Activated naive CD4-positive, alpha-beta T cell treated with anti-CD3 and anti-CD28 coated beads, Interleukin-2, amount 10 ng/mL, durations not matched to agents 7 days and 5 days (primary cell): Measurements from ENCODE around the gene TRAF3IP1.
"Not testable (repeated sequence)": the region's sequence is repeated elsewhere in the genome, so short reads cannot be mapped to it uniquely, and the experiment has no call there.

Experiments used
- CTCF ChIA-PET: fragments of 350-600 bp; sonication (Branson Sonifier 250); formaldehyde crosslinking; loops from one replicate; lab custom pipeline; 2021; ENCODE audit warnings: antibody characterized with exemption; lab: Charles Lee
- DNase-seq: peaks from one replicate; pipeline ENCODE4 v3.0.0-alpha.2; 2020
- H3K27ac Mint-ChIP-seq: one replicate; pipeline ENCODE4 v1.8.0; 2021; ENCODE audit warnings: mild to moderate bottlenecking, moderate library complexity, mixed read lengths
- H3K27me3 Mint-ChIP-seq: one replicate; pipeline ENCODE4 v1.8.0; 2021; ENCODE audit warnings: mild to moderate bottlenecking, mixed read lengths
- H3K36me3 Mint-ChIP-seq: one replicate; pipeline ENCODE4 v1.8.0; 2021; ENCODE audit warnings: mixed read lengths
- H3K4me1 Mint-ChIP-seq: one replicate; pipeline ENCODE4 v1.8.0; 2021; ENCODE audit warnings: mixed read lengths
- H3K4me3 Mint-ChIP-seq: one replicate; pipeline ENCODE4 v1.8.0; 2021; ENCODE audit warnings: mild to moderate bottlenecking, moderate library complexity, mixed read lengths
- H3K9me3 Mint-ChIP-seq: one replicate; pipeline ENCODE4 v1.8.0; 2021; ENCODE audit warnings: mixed read lengths

TRAF3IP1 gene

DNA sequence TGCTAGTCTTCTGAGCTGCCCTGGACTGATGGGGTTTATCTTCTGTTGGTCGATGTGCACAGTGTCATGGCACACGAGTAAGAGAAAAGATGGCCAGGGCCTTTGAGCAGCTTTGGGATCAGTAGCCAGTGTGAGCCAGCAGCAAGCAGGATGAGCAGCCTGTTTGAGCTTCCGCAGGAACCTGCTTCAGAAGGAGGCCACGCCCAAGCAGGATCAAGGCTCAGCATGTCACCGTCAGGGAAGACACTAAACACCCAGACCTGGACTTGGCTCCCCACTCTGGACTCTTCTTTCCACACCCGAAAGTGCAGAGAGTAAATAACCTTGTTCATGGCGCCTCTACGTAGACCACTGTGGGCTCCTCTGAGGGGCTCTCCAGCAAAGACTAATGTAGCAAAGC is 81.2 kb downstream of the TRAF3IP1 start:
- CTCF ChIA-PET: no interaction called here
- Mint-ChIP-seq H3K27me3 (no peaks in the 10 kb centered on the region), H3K9me3 (no peaks in the 10 kb centered on the region), H3K27ac (no peak overlapping the region), H3K36me3 (no peaks in the 10 kb centered on the region), H3K4me3 (no peak overlapping the region), H3K4me1 (peaks cover 7% of the 10 kb centered on the region)
- no peak for DNase-seq

DNA sequence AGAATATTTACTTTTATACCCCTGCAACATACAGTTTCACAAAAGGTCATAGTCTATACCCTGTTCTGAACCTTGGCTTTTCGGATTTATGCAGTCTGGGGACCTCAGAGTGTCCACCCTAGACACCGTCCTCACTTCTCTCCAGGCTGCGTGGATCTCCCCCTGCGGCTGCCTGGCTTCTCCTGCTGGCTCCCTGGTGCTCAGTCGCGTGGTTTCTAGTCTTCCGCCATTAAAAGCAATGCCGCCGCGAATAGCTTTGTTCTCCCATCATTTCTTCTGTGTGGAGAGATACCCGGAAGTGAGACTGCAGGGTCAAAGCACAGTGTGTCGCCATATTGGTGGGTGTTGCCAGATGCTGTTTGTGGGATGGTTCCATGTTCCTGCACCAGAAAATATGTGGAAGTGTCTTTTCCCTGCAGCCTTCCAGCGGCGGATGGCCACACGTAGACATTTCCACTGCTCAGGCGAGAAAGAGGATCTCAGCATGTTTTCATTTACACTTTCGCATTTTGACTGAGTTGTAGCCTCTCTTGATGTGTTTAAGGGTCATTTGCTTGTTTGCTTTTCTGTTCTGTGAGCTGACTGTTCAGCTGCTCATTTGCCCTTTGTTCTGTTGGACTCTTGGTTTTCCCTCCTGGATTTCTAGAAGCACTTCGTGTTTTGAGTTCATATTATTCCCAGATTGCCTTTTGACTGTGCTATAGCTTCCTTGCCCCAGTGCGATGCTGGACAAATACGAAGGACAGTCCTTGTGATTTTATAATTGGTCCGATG is 83.5 kb downstream of the TRAF3IP1 start:
- H3K4me1 Mint-ChIP-seq: peaks cover 7% of the 10 kb centered on the region
- H3K27me3 Mint-ChIP-seq: no peaks in the 10 kb centered on the region
- no peaks in the 10 kb centered on the region for H3K9me3 Mint-ChIP-seq
- H3K4me3 Mint-ChIP-seq: no peak overlapping the region
- H3K27ac Mint-ChIP-seq: no peak overlapping the region
- DNase-seq: no peak
- CTCF ChIA-PET: no interaction called here
- no peaks in the 10 kb centered on the region for H3K36me3 Mint-ChIP-seq

DNA sequence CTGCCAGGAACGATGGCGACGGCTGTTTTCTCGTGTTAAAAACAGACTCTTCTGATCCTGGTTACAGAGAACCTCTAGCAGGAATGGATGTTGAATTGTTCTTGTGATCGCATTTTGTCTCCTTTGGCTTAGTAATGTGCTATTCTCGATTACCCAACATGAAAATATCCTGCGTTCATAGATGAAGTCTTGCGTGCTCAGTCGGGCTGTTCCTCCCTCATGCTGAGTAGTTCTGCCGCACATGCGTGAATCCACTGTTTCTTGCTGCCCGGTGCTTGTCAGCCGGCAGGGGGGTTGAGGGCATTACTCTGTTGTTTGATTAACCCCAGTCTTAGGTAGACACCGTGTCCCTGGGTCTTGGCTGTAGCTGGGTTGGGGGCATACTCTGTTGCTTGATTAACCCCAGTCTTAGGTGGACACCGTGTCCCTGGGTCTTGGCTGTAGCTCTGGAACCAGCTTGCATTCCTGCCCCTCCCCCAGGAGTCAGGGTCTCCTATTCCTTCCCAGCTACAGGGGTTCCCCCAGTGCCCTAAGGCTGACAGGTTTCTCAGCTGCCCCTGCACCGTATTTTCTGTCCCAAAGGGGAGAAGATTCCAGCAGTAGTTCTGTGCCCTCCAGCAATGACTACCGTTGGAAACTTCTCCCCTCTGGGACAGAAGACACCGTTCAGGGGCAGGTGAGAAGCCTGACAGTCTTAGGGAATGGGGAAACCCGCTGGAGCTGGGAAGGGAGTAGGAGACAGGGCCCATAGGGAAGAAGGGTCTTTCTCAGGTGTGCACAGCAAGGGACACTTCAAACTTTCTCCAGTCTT is 84.3 kb downstream of the TRAF3IP1 start:
- Mint-ChIP-seq H3K36me3 (no peaks in the 10 kb centered on the region), H3K27me3 (no peaks in the 10 kb centered on the region), H3K4me3 (no peak overlapping the region), H3K27ac (no peak overlapping the region), H3K4me1 (peaks cover 7% of the 10 kb centered on the region), H3K9me3 (no peaks in the 10 kb centered on the region)
- no peak for DNase-seq
- CTCF ChIA-PET: no interaction called here

DNA sequence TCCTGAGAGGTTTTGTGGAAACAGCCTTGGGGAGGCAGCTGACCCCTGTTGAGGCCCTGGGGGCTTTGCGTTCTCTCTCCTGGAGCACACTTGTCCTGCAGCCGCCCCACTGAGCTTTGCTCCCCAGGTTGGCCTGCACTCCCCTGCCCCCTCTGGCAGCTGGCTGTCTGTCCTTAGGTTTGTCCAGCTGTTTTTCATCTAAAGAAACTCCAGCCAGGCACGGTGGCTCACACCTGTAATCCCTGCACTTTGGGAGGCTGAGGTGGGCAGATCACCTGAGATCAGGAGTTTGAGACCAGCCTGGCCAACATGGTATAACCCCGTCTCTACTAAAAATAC is 84.9 kb downstream of the TRAF3IP1 start:
- H3K4me1 Mint-ChIP-seq, CTCF ChIA-PET, H3K27me3 Mint-ChIP-seq, DNase-seq, H3K9me3 Mint-ChIP-seq, H3K4me3 Mint-ChIP-seq, H3K27ac Mint-ChIP-seq, H3K36me3 Mint-ChIP-seq: not testable (repeated sequence)

DNA sequence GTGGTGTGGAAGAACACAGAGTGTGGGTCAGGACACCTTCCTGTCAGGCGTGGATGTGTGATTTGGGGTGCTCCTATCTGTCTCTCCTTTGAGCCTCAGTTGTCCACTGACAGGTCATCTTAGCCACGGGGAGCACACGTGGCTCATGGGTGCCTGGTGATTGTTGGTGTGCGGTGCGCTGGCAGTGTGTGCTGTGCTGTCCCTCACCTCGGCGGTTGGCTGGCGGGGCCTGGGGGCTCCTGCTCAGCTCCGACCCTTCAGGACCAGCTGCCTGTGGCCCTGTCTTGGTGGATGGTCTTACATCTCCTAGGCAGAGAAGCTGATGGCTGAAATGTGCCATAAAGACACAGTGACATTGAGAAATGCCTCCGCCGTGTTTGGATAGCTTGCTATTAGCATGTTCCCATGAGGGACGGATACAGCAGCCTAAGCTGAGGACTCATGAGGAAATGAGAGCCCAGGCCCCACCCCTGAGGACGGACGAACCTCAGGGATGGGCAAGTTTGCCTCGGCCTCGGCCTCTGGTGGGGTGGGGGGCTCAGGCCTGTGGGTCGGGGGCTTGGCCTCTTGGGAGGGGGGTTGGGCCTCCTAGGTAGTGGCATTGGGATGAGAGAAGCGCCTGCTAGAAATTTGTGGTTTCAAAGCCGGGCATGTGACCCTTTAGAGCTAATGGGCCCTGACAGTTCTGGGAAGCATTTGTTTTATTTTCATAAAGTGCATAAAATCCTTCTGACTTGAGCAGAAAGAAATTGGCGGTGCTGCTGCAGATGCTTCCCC is 86.1 kb downstream of the TRAF3IP1 start:
- Mint-ChIP-seq H3K4me3 (no peak overlapping the region), H3K36me3 (no peaks in the 10 kb centered on the region), H3K9me3 (no peaks in the 10 kb centered on the region), H3K4me1 (peaks cover 7% of the 10 kb centered on the region), H3K27me3 (no peaks in the 10 kb centered on the region), H3K27ac (no peak overlapping the region)
- CTCF ChIA-PET: no interaction called here
- no peak for DNase-seq

DNA sequence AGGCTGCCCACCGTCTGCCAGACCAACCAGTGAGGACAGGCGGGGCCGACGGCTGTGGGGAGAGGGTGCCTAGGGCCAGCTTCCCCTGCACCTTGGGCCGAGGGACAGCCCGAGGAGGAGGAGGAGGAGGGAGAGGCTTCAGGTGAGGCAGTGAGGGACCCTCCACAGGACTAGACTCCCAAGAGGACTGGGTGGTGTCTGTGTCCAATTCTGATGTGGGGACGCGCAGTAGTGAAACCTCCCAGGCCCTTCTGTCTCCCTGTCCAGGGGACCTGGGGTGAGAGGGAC is 86.6 kb downstream of the TRAF3IP1 start:
- DNase-seq: no peak
- H3K36me3 Mint-ChIP-seq: no peaks in the 10 kb centered on the region
- no peaks in the 10 kb centered on the region for H3K9me3 Mint-ChIP-seq
- no peak overlapping the region for H3K4me3 Mint-ChIP-seq
- no peak overlapping the region for H3K27ac Mint-ChIP-seq
- CTCF ChIA-PET: no interaction called here
- no peaks in the 10 kb centered on the region for H3K27me3 Mint-ChIP-seq
- peaks cover 7% of the 10 kb centered on the region for H3K4me1 Mint-ChIP-seq

DNA sequence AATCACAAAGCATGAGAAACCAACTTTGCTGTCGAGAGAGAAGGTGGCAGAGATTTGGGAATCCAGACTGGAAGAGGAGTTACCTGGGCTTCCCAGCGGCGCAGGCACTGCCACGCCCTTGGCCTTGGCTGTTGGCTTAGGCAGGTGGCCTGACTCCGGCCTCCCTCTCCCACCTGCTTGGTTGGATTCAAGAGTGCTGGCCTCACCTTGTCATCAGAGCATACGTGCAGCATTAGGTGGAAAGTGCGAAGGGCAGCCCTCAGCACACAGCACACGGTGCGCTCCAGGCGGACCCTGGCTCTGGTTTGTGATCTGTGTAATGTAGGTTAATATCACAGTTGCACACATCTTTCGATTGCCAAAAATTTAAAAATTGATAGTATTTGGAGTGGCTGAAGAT is 87.2 kb downstream of the TRAF3IP1 start:
- H3K36me3 Mint-ChIP-seq: no peaks in the 10 kb centered on the region
- CTCF ChIA-PET: no interaction called here

DNA sequence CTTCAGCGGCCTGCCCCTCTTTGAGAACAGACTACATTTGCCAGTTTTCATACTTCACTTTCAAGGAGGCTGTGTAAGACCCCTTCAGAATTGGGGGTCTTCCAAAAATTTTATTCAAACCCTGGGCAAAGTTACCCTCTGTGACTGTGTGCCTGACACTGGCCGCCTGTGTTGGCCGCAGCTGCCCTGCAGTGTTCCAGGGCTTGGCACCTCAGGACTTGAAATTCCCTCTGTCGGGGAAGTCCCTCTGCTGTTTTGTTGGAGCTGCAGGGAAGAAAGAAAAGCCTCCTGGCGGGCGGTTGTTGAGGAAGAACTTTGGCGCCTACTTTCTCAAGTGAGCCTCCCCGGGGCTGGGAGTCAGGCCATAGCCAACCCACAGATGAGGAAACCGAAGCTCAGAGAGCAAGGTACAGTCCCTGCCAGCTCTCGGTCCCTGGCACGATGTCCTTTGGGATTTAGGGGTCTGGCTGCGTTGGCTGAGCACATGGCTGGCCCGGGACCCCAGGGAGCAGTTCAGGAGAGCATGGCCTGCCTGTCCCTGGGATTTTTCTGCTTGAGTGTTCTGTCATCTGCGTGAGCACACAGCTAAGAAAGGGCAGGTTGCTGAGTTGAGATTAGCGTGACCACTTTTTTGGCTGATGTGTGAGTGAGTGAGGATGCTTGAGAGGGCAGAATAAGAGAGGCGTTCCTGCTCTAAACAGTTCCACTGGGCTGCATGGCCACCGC is 88.5 kb downstream of the TRAF3IP1 start:
- Mint-ChIP-seq H3K4me1 (peaks cover 7% of the 10 kb centered on the region), H3K27me3 (no peaks in the 10 kb centered on the region), H3K27ac (no peak overlapping the region), H3K4me3 (no peak overlapping the region), H3K9me3 (no peaks in the 10 kb centered on the region), H3K36me3 (no peaks in the 10 kb centered on the region)
- CTCF ChIA-PET: no interaction called here
- no peak for DNase-seq

More for the DNA sequence above, 87.2 kb downstream of the TRAF3IP1 start:
- H3K4me1 Mint-ChIP-seq: peaks cover 7% of the 10 kb centered on the region
- no peak overlapping the region for H3K27ac Mint-ChIP-seq
- no peaks in the 10 kb centered on the region for H3K27me3 Mint-ChIP-seq
- no peaks in the 10 kb centered on the region for H3K9me3 Mint-ChIP-seq
- H3K4me3 Mint-ChIP-seq: no peak overlapping the region
- no peak for DNase-seq

DNA sequence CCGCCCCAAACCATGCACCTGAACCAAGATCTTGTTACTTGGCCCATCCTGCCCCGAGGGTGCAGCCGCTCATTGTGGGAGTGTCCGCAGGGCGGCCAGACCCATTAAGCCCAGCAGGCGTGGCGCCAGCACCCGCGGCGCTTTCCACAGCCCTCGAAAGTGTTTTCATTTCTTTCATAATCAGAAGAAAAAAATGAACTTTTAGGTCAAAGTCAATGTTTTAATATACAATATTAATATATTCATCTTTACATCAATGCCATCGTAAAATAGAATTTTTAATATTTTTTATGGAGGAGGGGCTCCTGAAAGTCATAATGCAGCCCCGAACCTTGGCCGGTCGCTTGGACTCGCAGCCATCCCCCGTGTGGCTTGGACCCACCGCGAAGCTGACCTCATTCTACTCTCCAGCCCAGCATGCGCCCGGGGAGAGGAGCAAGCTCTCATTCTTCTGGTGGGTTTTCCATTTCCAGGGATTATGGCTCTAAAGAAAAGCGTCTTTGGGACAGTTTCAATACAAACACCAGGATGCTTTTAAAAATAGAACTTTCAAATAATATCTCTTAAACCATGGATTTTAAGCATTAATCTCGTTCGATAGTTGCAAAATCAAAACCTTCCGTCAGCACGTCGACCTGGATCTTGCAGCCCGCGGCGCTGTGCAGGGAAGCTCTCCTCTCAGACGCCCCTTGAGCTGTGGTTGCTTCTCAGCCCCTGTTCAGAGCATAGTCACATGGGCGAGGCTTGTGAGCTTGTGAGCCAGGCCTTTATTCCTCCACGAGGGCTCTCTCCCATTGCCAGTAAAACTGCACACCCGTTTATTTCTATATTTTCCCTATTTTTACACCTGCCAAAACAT is 89.3 kb downstream of the TRAF3IP1 start:
- Mint-ChIP-seq H3K4me3 (no peak overlapping the region), H3K9me3 (no peaks in the 10 kb centered on the region), H3K27me3 (no peaks in the 10 kb centered on the region), H3K27ac (no peak overlapping the region), H3K4me1 (peaks cover 7% of the 10 kb centered on the region), H3K36me3 (no peaks in the 10 kb centered on the region)
- DNase-seq: no peak
- CTCF ChIA-PET: no interaction called here

DNA sequence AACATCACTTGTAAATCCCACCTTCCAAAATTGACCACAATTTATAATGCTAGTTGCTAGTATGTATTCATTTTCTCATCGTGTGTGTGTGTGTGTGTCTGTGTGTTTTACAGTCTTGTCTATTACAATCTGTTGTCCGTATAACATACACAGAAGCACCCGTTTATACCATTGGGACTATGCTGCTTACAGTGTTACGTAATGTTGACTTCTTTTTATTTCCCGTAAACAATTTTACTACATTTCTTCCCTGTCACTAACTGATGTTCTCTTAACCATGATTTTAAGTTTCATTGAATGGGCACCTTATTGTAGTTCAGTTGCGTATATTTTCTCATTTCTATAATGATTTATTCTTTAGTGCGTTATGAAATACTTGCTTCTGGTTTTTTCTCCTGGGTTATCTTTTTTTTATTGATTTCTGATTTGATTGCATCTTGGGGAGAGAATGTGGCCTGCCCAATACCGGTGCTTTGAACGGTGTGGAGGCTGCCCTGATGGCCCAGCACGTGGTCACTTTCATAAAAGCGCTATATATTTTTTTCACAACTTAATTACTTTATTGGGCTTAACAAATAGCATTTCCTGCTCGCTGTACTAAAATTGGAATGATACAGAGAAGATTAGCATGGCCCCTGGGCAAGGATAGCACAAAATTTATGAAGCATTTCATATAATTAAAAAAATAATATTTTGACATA is 91.9 kb downstream of the TRAF3IP1 start:
- peaks cover 5% of the 10 kb centered on the region for H3K4me1 Mint-ChIP-seq
- peaks cover 9% of the 10 kb centered on the region for H3K9me3 Mint-ChIP-seq
- peaks cover 11% of the 10 kb centered on the region for H3K27me3 Mint-ChIP-seq
- H3K27ac Mint-ChIP-seq: no peak overlapping the region
- no peak overlapping the region for H3K4me3 Mint-ChIP-seq
- DNase-seq: no peak
- CTCF ChIA-PET: no interaction called here
- peaks cover 2% of the 10 kb centered on the region for H3K36me3 Mint-ChIP-seq

DNA sequence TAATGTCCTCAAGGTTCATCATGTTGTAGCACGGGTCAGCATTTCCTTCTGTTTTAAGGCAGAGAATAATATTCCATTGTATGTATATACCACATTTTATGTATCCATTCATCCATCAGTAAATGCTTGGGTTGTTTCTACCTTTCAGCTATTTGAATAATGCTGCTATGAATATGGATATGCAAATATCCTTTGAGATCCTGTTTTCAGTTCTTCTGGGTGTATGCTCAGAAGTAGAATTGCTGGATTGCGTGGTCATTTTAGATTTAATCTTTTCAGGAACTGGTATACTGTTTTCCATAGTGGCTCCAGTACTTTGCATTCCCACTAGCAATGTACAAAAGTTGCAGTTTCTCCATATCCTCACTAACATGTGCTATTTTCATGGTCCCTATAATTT is 93.0 kb downstream of the TRAF3IP1 start:
- H3K36me3 Mint-ChIP-seq: peaks cover 2% of the 10 kb centered on the region
- CTCF ChIA-PET: no interaction called here

DNA sequence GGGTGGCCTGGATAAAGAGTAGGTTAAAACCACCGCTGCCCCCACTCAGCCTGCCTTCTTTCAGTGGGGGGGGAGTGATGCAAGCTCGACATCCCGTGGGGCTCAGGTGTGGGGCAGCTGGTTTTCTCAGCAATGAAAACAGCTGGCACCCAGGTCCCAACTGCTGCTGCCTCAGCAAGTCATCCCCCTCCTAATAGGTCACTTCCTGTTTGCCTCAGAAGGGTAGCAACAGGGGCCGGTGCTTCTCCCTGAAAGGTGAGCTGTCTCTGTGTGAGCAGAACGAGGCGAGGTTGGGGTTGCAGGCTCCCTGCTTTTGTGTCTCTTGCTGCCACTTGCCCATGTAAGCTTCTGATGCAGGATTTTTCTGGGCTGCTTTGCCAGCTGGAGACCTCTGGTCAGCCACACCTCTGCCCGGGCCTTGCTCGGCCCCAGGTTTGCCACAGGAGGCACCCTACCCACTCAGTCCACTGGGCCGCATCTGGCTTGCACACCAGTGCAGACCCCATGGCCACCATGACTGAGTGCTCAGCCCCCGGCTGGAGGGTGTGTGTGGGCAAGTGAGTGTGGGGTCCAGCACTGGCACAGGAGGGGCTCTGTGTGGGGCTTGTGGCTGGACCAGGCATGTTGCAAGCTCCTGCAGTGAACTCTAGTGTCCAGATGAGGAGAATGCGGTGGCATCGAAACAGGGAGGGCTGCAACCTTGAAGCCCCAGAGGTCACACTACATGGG is 94.9 kb downstream of the TRAF3IP1 start:
- H3K4me3 Mint-ChIP-seq: no peak overlapping the region
- peaks cover 16% of the 10 kb centered on the region for H3K27me3 Mint-ChIP-seq
- H3K9me3 Mint-ChIP-seq: peaks cover 9% of the 10 kb centered on the region
- CTCF ChIA-PET: no interaction called here
- H3K36me3 Mint-ChIP-seq: peaks cover 2% of the 10 kb centered on the region
- H3K27ac Mint-ChIP-seq: no peak overlapping the region
- no peak for DNase-seq
- H3K4me1 Mint-ChIP-seq: peaks cover 5% of the 10 kb centered on the region

More for the DNA sequence above, 93.0 kb downstream of the TRAF3IP1 start:
- Mint-ChIP-seq H3K27ac (no peak overlapping the region), H3K4me3 (no peak overlapping the region), H3K9me3 (peaks cover 9% of the 10 kb centered on the region), H3K4me1 (peaks cover 5% of the 10 kb centered on the region), H3K27me3 (peaks cover 14% of the 10 kb centered on the region)
- DNase-seq: no peak
